ENCODE data around the gene HLA-DRB1.
"Not testable (repeated sequence)": the region's sequence is repeated elsewhere in the genome, so short reads cannot be mapped to it uniquely, and the experiment has no call there.

HLA-DRB1 gene

GRCh38 chr6:32609391-32609730 is 19.7 kb upstream of the HLA-DRB1 start:
- no peak for DNase-seq

- no peak for DNase-seq
Measured at GRCh38 chr6:32608362-32608761, 18.7 kb upstream of the HLA-DRB1 start.

GRCh38 chr6:32607988-32608298 is 18.3 kb upstream of the HLA-DRB1 start:
- no peak for DNase-seq

GRCh38 chr6:32607263-32607987 is 17.8 kb upstream of the HLA-DRB1 start:
- no peak for DNase-seq

- no peak for DNase-seq
Measured at GRCh38 chr6:32604434-32604877, 14.8 kb upstream of the HLA-DRB1 start.

GRCh38 chr6:32603888-32604287 is 14.2 kb upstream of the HLA-DRB1 start:
- DNase-seq = no peak

- no peak for DNase-seq
Measured at GRCh38 chr6:32603222-32603621, 13.6 kb upstream of the HLA-DRB1 start.

- DNase-seq = no peak
Measured at GRCh38 chr6:32602383-32602782, 12.7 kb upstream of the HLA-DRB1 start.

- DNase-seq = no peak
Measured at GRCh38 chr6:32597024-32597423, 7.4 kb upstream of the HLA-DRB1 start.

- not testable (repeated sequence) for DNase-seq
Measured at GRCh38 chr6:32590713-32591112, 1.1 kb upstream of the HLA-DRB1 start.

GRCh38 chr6:32588156-32588555 is 1.5 kb downstream of the HLA-DRB1 start:
- DNase-seq = no peak

GRCh38 chr6:32583527-32583898 is 6.1 kb downstream of the HLA-DRB1 start:
- no peak for DNase-seq

GRCh38 chr6:32581315-32582095 is 8.1 kb downstream of the HLA-DRB1 start:
- no peak for DNase-seq

GRCh38 chr6:32580593-32580992 is 9.1 kb downstream of the HLA-DRB1 start:
- DNase-seq = no peak

- DNase-seq = no peak
Measured at GRCh38 chr6:32578962-32579361, 10.7 kb downstream of the HLA-DRB1 start.

GRCh38 chr6:32577493-32577892 is 12.2 kb downstream of the HLA-DRB1 start:
- DNase-seq = not testable (repeated sequence)

- no peak for DNase-seq
Measured at GRCh38 chr6:32576250-32576649, 13.4 kb downstream of the HLA-DRB1 start.

GRCh38 chr6:32570363-32570905 is 19.2 kb downstream of the HLA-DRB1 start:
- no peak for DNase-seq

GRCh38 chr6:32568561-32568960 is 21.1 kb downstream of the HLA-DRB1 start:
- DNase-seq = no peak

GRCh38 chr6:32566957-32567356 is 22.7 kb downstream of the HLA-DRB1 start:
- DNase-seq = no peak

GRCh38 chr6:32565511-32565910 is 24.1 kb downstream of the HLA-DRB1 start:
- DNase-seq = no peak

GRCh38 chr6:32562940-32563339 is 26.7 kb downstream of the HLA-DRB1 start:
- DNase-seq = no peak

GRCh38 chr6:32559747-32560146 is 29.9 kb downstream of the HLA-DRB1 start:
- no peak for DNase-seq

GRCh38 chr6:32558426-32559057 is 31.1 kb downstream of the HLA-DRB1 start:
- no peak for DNase-seq
